NCI-H1436 (cell line): Measurements from ENCODE around the gene HSPD1.

ENCODE experiments used
- DNase-seq: peaks from one replicate; lab custom pipeline; 2025; lab: John Stamatoyannopoulos, UW

Gene HSPD1

GRCh38 chr2:197499594-197500502 is at the start of gene HSPD1, which contains the start of gene HSPE1:
HSPD1 (minus strand) TSS chr2:197499840; CDS start chr2:197498848, 992 bp downstream.
HSPE1 (plus strand) TSS chr2:197500379; CDS start chr2:197500437, 58 bp downstream.
- peak; percentile 97 for DNase-seq

GRCh38 chr2:197548582-197548981 is 48.9 kb upstream of the HSPD1 start:
- no peak for DNase-seq

- no peak for DNase-seq
Observed at GRCh38 chr2:197547163-197547900, 47.7 kb upstream of the HSPD1 start.

- DNase-seq = no peak
Observed at GRCh38 chr2:197543206-197543605, 43.6 kb upstream of the HSPD1 start.

GRCh38 chr2:197539734-197540133 is 40.1 kb upstream of the HSPD1 start:
- DNase-seq = no peak

GRCh38 chr2:197538412-197538811 is 38.8 kb upstream of the HSPD1 start:
- DNase-seq = no peak

GRCh38 chr2:197517150-197517549 is 17.5 kb upstream of the HSPD1 start:
- no peak for DNase-seq

GRCh38 chr2:197516393-197516761 is 16.7 kb upstream of the HSPD1 start:
- no peak for DNase-seq

GRCh38 chr2:197515739-197516392 is 16.2 kb upstream of the HSPD1 start, which contains the start of gene MOB4:
MOB4 (plus strand) TSS chr2:197516066; CDS start chr2:197516087, 21 bp downstream.
- peak; percentile 90 for DNase-seq

GRCh38 chr2:197515315-197515738 is 15.7 kb upstream of the HSPD1 start:
- DNase-seq = no peak

GRCh38 chr2:197514754-197515153 is 15.1 kb upstream of the HSPD1 start:
- DNase-seq = no peak

- no peak for DNase-seq
Observed at GRCh38 chr2:197513915-197514314, 14.3 kb upstream of the HSPD1 start.

- no peak for DNase-seq
Observed at GRCh38 chr2:197506658-197507057, 7.0 kb upstream of the HSPD1 start.

- no peak for DNase-seq
Observed at GRCh38 chr2:197504512-197504911, 4.9 kb upstream of the HSPD1 start.

- DNase-seq = no peak
Observed at GRCh38 chr2:197504000-197504399, 4.4 kb upstream of the HSPD1 start.

GRCh38 chr2:197502685-197503084 is 3.0 kb upstream of the HSPD1 start:
- DNase-seq = no peak

- no peak for DNase-seq
Observed at GRCh38 chr2:197502201-197502600, 2.6 kb upstream of the HSPD1 start.

GRCh38 chr2:197500503-197501131 is 977 bp upstream of the HSPD1 start:
- no peak for DNase-seq

GRCh38 chr2:197498937-197499593 is 575 bp downstream of the HSPD1 start:
- no peak for DNase-seq

- no peak for DNase-seq
Observed at GRCh38 chr2:197498235-197498936, 1.3 kb downstream of the HSPD1 start.

- DNase-seq = no peak
Observed at GRCh38 chr2:197497326-197497725, 2.3 kb downstream of the HSPD1 start.
